HG03139 (cell line): ENCODE results near the gene MYOF.
"Not testable (repeated sequence)": the region's sequence is repeated elsewhere in the genome, so short reads cannot be mapped to it uniquely, and the experiment has no call there.

Experiments
- ATAC-seq: cut with Tn5 transposase; IDR thresholded peaks from one replicate; pipeline ENCODE4 v1.9.1; 2021; ENCODE audit not compliant: unreplicated experiment

MYOF gene

GRCh38 chr10:93456480-93456879 is 25.7 kb downstream of the MYOF start:
- no peak for ATAC-seq

DNA sequence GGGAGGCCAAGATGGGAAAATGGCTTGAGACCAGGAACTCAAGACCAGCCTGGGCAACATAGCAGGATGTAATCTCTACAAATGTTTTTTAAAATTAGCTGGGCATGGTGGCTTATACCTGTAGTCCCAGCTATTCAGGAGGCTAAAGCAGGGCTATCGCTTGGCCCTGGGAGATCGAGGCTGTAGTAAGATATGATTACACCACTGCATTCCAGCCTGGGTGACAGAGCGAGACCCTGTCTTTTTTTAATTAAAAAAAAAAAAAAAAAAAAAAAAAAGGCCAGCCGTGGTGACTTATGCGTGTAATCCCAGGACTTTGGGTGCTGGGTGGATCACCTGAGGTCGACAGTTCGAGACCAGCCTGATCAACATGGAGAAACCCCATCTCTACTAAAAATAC is 27.4 kb downstream of the MYOF start:
- ATAC-seq = no peak

GRCh38 chr10:93454146-93454545 is 28.0 kb downstream of the MYOF start:
- ATAC-seq = no peak

DNA sequence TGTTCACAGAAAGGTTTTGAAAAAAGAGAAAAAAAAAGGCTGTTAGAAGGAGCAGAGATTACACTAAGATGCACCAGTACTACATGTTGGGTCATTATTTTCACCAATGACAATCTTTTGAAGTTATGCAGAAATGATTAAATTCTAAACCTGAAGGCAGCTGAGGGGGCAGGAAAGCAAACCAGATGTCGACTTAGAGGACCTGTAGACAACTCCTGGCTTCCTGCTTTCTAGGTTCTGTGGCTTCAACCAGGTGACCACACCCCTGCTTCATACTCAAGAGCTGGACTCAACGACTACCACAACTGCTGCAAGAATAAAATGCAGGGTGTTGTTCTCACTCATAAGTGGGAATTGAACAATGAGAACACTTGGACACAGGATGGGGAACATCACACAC is 30.0 kb downstream of the MYOF start:
- ATAC-seq = no peak

GRCh38 chr10:93451244-93451947 is 30.7 kb downstream of the MYOF start:
- ATAC-seq = no peak

DNA sequence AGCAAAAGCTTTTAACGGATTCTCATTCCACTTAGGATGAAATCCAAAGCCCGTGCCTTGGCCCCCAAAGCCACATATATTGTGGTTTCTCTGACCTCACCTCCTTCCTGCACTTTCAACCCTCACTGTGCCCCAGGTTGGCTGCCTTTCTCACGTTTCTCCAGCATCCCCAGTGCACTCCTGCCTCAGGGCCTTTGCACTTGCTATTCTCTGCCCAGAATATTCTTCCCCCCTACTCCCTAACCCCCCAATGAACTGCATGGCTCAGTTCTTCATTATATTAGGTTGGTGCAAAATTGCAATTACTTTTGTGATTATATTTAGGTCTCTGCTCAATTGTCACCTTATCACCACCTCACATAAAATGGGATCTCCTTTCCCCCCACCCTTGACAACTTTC is 34.2 kb downstream of the MYOF start:
- no peak for ATAC-seq

GRCh38 chr10:93447019-93447418 is 35.1 kb downstream of the MYOF start:
- no peak for ATAC-seq

DNA sequence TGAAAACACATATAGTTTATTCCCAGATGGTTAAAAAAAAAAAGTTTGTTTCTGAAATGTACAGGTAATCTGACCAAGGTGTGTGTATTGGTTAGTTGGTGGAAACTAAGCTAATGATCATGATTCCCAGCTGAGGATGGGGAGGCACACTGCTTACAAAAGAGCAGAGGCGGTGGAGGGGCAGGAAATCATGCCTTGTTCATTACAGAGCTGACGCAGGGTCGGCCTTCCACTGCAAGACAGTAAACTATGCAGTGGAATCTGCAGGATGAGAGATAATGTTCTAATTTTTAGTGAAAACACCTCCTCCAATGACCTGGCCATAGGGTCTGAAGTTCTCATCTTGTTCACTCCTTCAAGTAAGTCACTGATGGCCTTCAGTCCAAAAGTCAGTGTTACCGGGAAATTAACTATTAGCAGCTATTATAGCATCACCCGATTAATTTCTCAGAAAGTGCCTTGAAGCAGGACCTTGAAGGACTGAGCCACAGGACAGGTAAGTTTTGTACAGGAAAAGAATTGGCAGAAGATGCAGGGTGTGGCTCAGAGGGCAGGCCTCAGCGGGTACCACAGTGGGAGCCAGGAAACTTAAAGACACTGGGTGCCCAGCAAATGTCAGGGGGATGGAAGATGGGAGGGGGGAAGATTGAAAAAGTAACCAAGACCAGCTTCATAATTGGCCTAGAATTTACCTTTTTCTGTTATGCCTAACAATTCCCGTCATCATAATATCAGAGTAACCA is 36.0 kb downstream of the MYOF start:
- ATAC-seq = no peak

DNA sequence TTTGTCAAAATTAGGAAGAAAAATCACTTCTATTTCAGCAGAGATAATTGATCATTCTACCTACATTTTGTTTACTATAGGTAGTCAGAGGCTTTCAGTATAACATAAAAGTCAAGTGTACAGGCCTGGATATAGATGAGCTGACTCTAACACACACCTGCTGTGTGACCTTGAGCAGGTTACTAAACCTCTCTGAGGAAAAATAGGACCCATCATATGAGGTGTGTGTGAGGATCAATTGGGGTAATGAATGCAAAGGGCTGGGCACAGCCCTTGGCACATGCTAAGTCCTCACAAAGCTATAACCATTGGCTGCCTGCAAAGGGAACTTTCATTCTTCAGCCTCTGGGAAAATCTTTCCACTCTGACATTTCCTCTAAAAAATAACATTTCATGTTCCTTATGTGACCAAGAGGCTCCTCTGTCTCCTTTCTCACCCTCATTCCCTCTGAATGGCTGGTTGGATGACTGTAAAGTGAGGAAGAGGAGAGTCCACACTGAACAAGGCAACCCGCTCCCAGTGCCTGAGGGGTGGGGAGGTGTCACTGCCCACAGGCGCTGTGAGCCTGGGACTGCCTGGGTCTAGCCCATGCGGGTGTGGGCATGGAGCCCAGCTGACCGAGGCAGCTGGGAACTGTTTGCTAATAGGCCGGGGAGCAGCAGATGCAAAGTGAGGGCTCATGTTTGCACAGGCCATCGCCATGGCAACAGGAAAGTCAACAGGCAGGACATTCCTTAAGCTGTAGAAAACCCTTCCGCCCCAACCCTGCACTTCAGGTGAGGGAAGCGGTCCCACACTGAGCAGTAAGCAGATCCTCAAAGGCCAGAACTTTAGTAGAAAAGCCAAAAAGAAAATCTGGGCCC is 36.8 kb downstream of the MYOF start:
- no peak for ATAC-seq

- ATAC-seq = no peak
These were observed 38.7 kb downstream of the MYOF start for GRCh38 chr10:93443481-93443880.

- not testable (repeated sequence) for ATAC-seq
These were observed 39.4 kb downstream of the MYOF start for GRCh38 chr10:93442721-93443120.

DNA sequence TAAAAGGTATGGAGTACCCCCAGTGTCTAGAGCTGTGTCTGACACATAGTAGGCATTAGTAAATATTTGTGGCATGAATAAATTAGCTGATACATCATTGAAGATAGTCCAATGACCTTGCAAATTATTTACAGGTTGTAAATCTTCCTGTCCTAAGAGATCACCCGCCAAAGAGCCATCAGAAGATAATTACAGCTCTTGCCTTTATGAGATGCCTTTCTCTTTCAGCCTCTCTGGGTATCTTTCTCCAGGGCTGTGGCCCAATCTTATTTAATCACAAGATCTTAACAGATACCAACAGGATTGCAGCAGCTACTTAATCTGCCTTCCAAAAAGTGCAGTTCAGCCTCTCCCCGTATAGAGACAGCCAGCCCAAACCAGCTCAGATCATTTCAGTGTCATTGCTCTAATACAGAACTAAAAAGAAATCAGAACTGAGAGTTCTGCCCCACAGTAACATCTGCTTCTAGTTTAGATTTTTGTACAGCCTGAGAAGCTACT is 41.5 kb downstream of the MYOF start:
- ATAC-seq = no peak

- no peak for ATAC-seq
These were observed 43.4 kb downstream of the MYOF start for GRCh38 chr10:93438613-93439253.

- ATAC-seq = no peak
These were observed 44.1 kb downstream of the MYOF start for GRCh38 chr10:93437946-93438612.

- no peak for ATAC-seq
These were observed 44.8 kb downstream of the MYOF start for GRCh38 chr10:93437086-93437945.

GRCh38 chr10:93436591-93437085 is 45.5 kb downstream of the MYOF start:
- no peak for ATAC-seq

GRCh38 chr10:93435621-93436397 is 46.3 kb downstream of the MYOF start:
- ATAC-seq = no peak

GRCh38 chr10:93434991-93435491 is 47.1 kb downstream of the MYOF start:
- ATAC-seq = no peak
